ENCODE measurements around the gene KCTD10. TPM values are rescaled to one million over a fixed set of nuclear protein-coding genes. Genes with fewer than 3 reads are reported as not detected.

The KCTD10 gene
- polyA plus RNA-seq, 1 donor (not counting 4 experiments of a cell fraction or from before 2014, with no cell fraction given): 107 TPM

- no peak for TF ChIP-seq CTCF (optimal IDR thresholded peaks at IDR 0.05 in 1 of 3, IDR thresholded peaks at IDR 0.05 in 1 of 3, conservative IDR thresholded peaks at IDR 0.05 in 1 of 3; ENCODE audit: extremely low read depth in 1 of 3, insufficient read depth in 2 of 3, low read length in 3 of 3)
- TF ChIP-seq EZH2 (IDR thresholded peaks at IDR 0.05; ENCODE audit: low read length): no peak
- Histone ChIP-seq H2AFZ (ENCODE audit: control insufficient read depth, low read length) (no peak overlapping the region), H3K27ac (ENCODE audit: control insufficient read depth, insufficient read depth, low read length) (no peak overlapping the region), H3K4me2 (ENCODE audit: control insufficient read depth, extremely low read depth, insufficient read depth, low read depth, low read length) (no peak overlapping the region), H3K27me3 (ENCODE audit: control insufficient read depth, extremely low read depth, insufficient read depth, low read length) (no peaks in the 10 kb centered on the region), H3K79me2 (ENCODE audit: control insufficient read depth, insufficient read depth, low read length) (no peaks in the 10 kb centered on the region), H3K9ac (ENCODE audit: control insufficient read depth, extremely low read depth, insufficient read depth, low read length) (no peak overlapping the region), H3K4me3 (ENCODE audit: control insufficient read depth in 2 of 3, extremely low read depth in 1 of 3, insufficient read depth in 2 of 3, low read depth in 1 of 3, low read length in 3 of 3) (no peak overlapping the region), H3K9me3 (ENCODE audit: control insufficient read depth, low read depth, low read length) (no peaks in the 10 kb centered on the region), H4K20me1 (ENCODE audit: control insufficient read depth, extremely low read depth, insufficient read depth, low read length) (no peaks in the 10 kb centered on the region), H3K9me1 (ENCODE audit: control insufficient read depth, extremely low read depth, insufficient read depth, low read length) (no peaks in the 10 kb centered on the region), H3K36me3 (ENCODE audit: control insufficient read depth in 2 of 2, extremely low read depth in 1 of 2, insufficient read depth in 2 of 2, low read length in 2 of 2) (peaks cover 17 to 35% of the 10 kb centered on the region in 2 experiments), H3K4me1 (ENCODE audit: control insufficient read depth, extremely low read depth, insufficient read depth, low read length) (no peaks in the 10 kb centered on the region)
- FAIRE-seq: no peak
- dilution Hi-C loops (cut with MboI; ENCODE audit: extremely low pct_ligation_motif_present, low sequenced_read_pairs): no loop called here
- DNase-seq (ENCODE audit: low read depth, low spot score): no peak
Measured at GRCh38 chr12:109517619-109518018, 40.5 kb upstream of the KCTD10 start.

GRCh38 chr12:109513977-109514376 lies 36.9 kb upstream of the KCTD10 start:
- H4K20me1 ChIP-seq (ENCODE audit: control insufficient read depth, extremely low read depth, insufficient read depth, low read length): no peaks in the 10 kb centered on the region
- dilution Hi-C loops (cut with MboI; ENCODE audit: extremely low pct_ligation_motif_present, low sequenced_read_pairs): no loop called here
- no peak overlapping the region for H3K4me3 ChIP-seq (ENCODE audit: control insufficient read depth in 2 of 3, extremely low read depth in 1 of 3, insufficient read depth in 2 of 3, low read depth in 1 of 3, low read length in 3 of 3)
- no peak overlapping the region for H3K9ac ChIP-seq (ENCODE audit: control insufficient read depth, extremely low read depth, insufficient read depth, low read length)
- no peak overlapping the region for H3K4me2 ChIP-seq (ENCODE audit: control insufficient read depth, extremely low read depth, insufficient read depth, low read depth, low read length)
- no peak overlapping the region for H3K27ac ChIP-seq (ENCODE audit: control insufficient read depth, insufficient read depth, low read length)
- H2AFZ ChIP-seq (ENCODE audit: control insufficient read depth, low read length): no peak overlapping the region
- H3K9me3 ChIP-seq (ENCODE audit: control insufficient read depth, low read depth, low read length): no peaks in the 10 kb centered on the region
- peaks cover 26 to 36% of the 10 kb centered on the region in 2 experiments for H3K36me3 ChIP-seq (ENCODE audit: control insufficient read depth in 2 of 2, extremely low read depth in 1 of 2, insufficient read depth in 2 of 2, low read length in 2 of 2)
- FAIRE-seq (no peak), DNase-seq (ENCODE audit: low read depth, low spot score) (no peak)
- H3K9me1 ChIP-seq (ENCODE audit: control insufficient read depth, extremely low read depth, insufficient read depth, low read length): no peaks in the 10 kb centered on the region
- TF ChIP-seq EZH2 (IDR thresholded peaks at IDR 0.05; ENCODE audit: low read length) (no peak), CTCF (optimal IDR thresholded peaks at IDR 0.05 in 1 of 3, IDR thresholded peaks at IDR 0.05 in 1 of 3, conservative IDR thresholded peaks at IDR 0.05 in 1 of 3; ENCODE audit: extremely low read depth in 1 of 3, insufficient read depth in 2 of 3, low read length in 3 of 3) (no peak)
- H3K27me3 ChIP-seq (ENCODE audit: control insufficient read depth, extremely low read depth, insufficient read depth, low read length): no peaks in the 10 kb centered on the region
- no peaks in the 10 kb centered on the region for H3K4me1 ChIP-seq (ENCODE audit: control insufficient read depth, extremely low read depth, insufficient read depth, low read length)
- H3K79me2 ChIP-seq (ENCODE audit: control insufficient read depth, insufficient read depth, low read length): no peaks in the 10 kb centered on the region
